DMS114 treated with DMSO at 0.1 percent for 48 hours (cell line): Measurements from ENCODE around the gene PHLDB1.
"Not testable (repeated sequence)": the region's sequence is repeated elsewhere in the genome, so short reads cannot be mapped to it uniquely, and the experiment has no call there.

Experiments
- DNase-seq: peaks from one replicate; lab custom pipeline; 2025; ENCODE audit not compliant: unreplicated experiment; lab: John Stamatoyannopoulos, UW

PHLDB1 gene

GRCh38 chr11:118658429-118659313 lies 51.3 kb downstream of the PHLDB1 start:
- no peak for DNase-seq

GRCh38 chr11:118659314-118659952 lies 52.0 kb downstream of the PHLDB1 start:
- peak; percentile 38 for DNase-seq

GRCh38 chr11:118659953-118660680 lies 52.7 kb downstream of the PHLDB1 start:
- no peak for DNase-seq

GRCh38 chr11:118660681-118661424 lies 53.4 kb downstream of the PHLDB1 start:
- DNase-seq = no peak

GRCh38 chr11:118661425-118662301 lies 54.2 kb downstream of the PHLDB1 start:
- no peak for DNase-seq

GRCh38 chr11:118662401-118663271 lies 55.2 kb downstream of the PHLDB1 start:
- DNase-seq = no peak

GRCh38 chr11:118663381-118663780 lies 56.0 kb downstream of the PHLDB1 start:
- DNase-seq = no peak

GRCh38 chr11:118663902-118664301 lies 56.5 kb downstream of the PHLDB1 start:
- DNase-seq = no peak

- DNase-seq = no peak
Observed at GRCh38 chr11:118666371-118666770, 59.0 kb downstream of the PHLDB1 start.

- no peak for DNase-seq
Observed at GRCh38 chr11:118670063-118670462, 62.6 kb downstream of the PHLDB1 start.

- no peak for DNase-seq
Observed at GRCh38 chr11:118671254-118671653, 63.8 kb downstream of the PHLDB1 start.

- DNase-seq = no peak
Observed at GRCh38 chr11:118672846-118673245, 65.4 kb downstream of the PHLDB1 start.

GRCh38 chr11:118673361-118674081 lies 66.1 kb downstream of the PHLDB1 start:
- no peak for DNase-seq

- no peak for DNase-seq
Observed at GRCh38 chr11:118674082-118674435, 66.6 kb downstream of the PHLDB1 start.

GRCh38 chr11:118677977-118678376 lies 70.6 kb downstream of the PHLDB1 start:
- DNase-seq = no peak

- DNase-seq = not testable (repeated sequence)
Observed at GRCh38 chr11:118678908-118679307, 71.5 kb downstream of the PHLDB1 start.

- no peak for DNase-seq
Observed at GRCh38 chr11:118679483-118679882, 72.1 kb downstream of the PHLDB1 start, which contains the start of gene TREH. TREH (minus strand) TSS chr11:118679650; CDS start chr11:118679627, 23 bp downstream.

- DNase-seq = no peak
Observed at GRCh38 chr11:118682372-118682771, 75.0 kb downstream of the PHLDB1 start.
